Liver (tissue), 9 donors: ENCODE measurements around the gene TAF5L. TPM values are rescaled to one million over a fixed set of nuclear protein-coding genes. Genes with fewer than 3 reads are reported as not detected.

ENCODE experiments used
- DNase-seq: peaks from one replicate; pipeline ENCODE4 v3.0.0-alpha.2; 2017; ENCODE audit warnings: low spot score
- H3K27ac ChIP-seq, 2 donors: one replicate each; pipeline ENCODE4 v1.7.0; 2013; ENCODE audit warnings: inconsistent platforms in 2 of 2, low read length in 2 of 2, control low read depth in 1 of 2, low read depth in 1 of 2, mild to moderate bottlenecking in 1 of 2
- H3K27me3 ChIP-seq, 4 donors: one replicate each; pipeline versions ENCODE4 v1.6.1 to v1.7.0; 2013; ENCODE audit warnings: low read length in 3 of 4, inconsistent platforms in 1 of 4, mild to moderate bottlenecking in 1 of 4, moderate library complexity in 1 of 4; ENCODE audit not compliant: control insufficient read depth in 4 of 4, insufficient read depth in 4 of 4
- H3K36me3 ChIP-seq, 4 donors: one replicate each; pipeline versions ENCODE4 v1.6.1 to v1.7.0; 2013; ENCODE audit warnings: low read length in 3 of 4, mild to moderate bottlenecking in 3 of 4, low read depth in 1 of 4, moderate library complexity in 1 of 4; ENCODE audit not compliant: control insufficient read depth in 4 of 4, insufficient read depth in 3 of 4
- H3K4me1 ChIP-seq, 4 donors: one replicate each; pipeline versions ENCODE4 v1.6.1 to v1.7.0; 2013; ENCODE audit warnings: low read length in 3 of 4, mild to moderate bottlenecking in 3 of 4, moderate library complexity in 1 of 4; ENCODE audit not compliant: control insufficient read depth in 4 of 4, insufficient read depth in 4 of 4
- H3K4me3 ChIP-seq, 3 donors: one replicate each; pipeline versions ENCODE4 v1.6.1 to v1.7.0; 2013; ENCODE audit warnings: low read length in 3 of 3, control low read depth in 1 of 3, low read depth in 1 of 3, mild to moderate bottlenecking in 1 of 3
- H3K9ac ChIP-seq, 2 donors: one replicate each; pipeline ENCODE4 v1.7.0; 2013; ENCODE audit warnings: low read length in 2 of 2, mild to moderate bottlenecking in 2 of 2, moderate library complexity in 2 of 2, control low read depth in 1 of 2, low read depth in 1 of 2
- H3K9me3 ChIP-seq, 4 donors: one replicate each; pipeline versions ENCODE4 v1.6.1 to v1.7.0; 2013; ENCODE audit warnings: low read length in 3 of 4; ENCODE audit not compliant: control insufficient read depth in 4 of 4
- FOXA1 ChIP-seq: IDR thresholded peaks from 2 replicates; pipeline ENCODE4 v1.6.1; 2016; ENCODE audit warnings: antibody characterized with exemption
- GABPA ChIP-seq, 2 donors: IDR thresholded peaks in 1 of 2; conservative IDR thresholded peaks in 1 of 2; 2 replicates each; pipeline ENCODE4 v1.6.1; 2016; ENCODE audit warnings: antibody characterized with exemption in 2 of 2, mild to moderate bottlenecking in 1 of 2, moderate library complexity in 1 of 2
- HNF4G ChIP-seq: IDR thresholded peaks from 2 replicates; pipeline ENCODE4 v1.6.1; 2016; ENCODE audit warnings: antibody characterized with exemption
- JUND ChIP-seq, 2 donors: IDR thresholded peaks; 2 replicates each; pipeline ENCODE4 v1.6.1; 2016; ENCODE audit warnings: antibody characterized with exemption in 2 of 2
- RAD21 ChIP-seq, 2 donors: IDR thresholded peaks; 2 replicates each; pipeline ENCODE4 v1.6.1; 2016; ENCODE audit warnings: antibody characterized with exemption in 2 of 2, mild to moderate bottlenecking in 2 of 2
- REST ChIP-seq: IDR thresholded peaks from 2 replicates; pipeline ENCODE4 v1.6.1; 2016; ENCODE audit warnings: antibody characterized with exemption, mild to moderate bottlenecking
- RXRA ChIP-seq, 2 donors: IDR thresholded peaks; 2 replicates each; pipeline ENCODE4 v1.6.1; 2017 to 2018; ENCODE audit warnings: antibody characterized with exemption in 2 of 2, mild to moderate bottlenecking in 1 of 2
- SP1 ChIP-seq: IDR thresholded peaks from 2 replicates; pipeline ENCODE4 v1.6.1; 2018; ENCODE audit warnings: antibody characterized with exemption, mild to moderate bottlenecking
- WGBS: extraction: QIAGEN DNeasy Blood & Tissue Kit; methylation state at CpG from one replicate; pipeline ENCODE4 v1.1.7; 2013; 5-methylcytosine and 5-hydroxymethylcytosine counted together
- polyA plus RNA-seq, 2 donors: library from polyadenylated mRNA; stranded (reverse) in 1 of 2; unstranded in 1 of 2; fragments of 200-250 nt in 1 of 2; fragments of >200 nt in 1 of 2; fragmentation: Nextera tagmentation in 1 of 2; extraction: Ambion mirVana in 1 of 2; gene quantifications; one replicate each; pipeline versions ENCODE4 v1.2.1 to v1.2.3, GENCODE V29; 2013 to 2015
- total RNA-seq, 2 donors: library from RNA; depleted of rRNA; stranded (reverse); fragments of >200 nt; gene quantifications; one replicate each; pipeline ENCODE4 v1.2.3, GENCODE V29; 2014
- TF ChIP-seq, protein P1 (sequence below): IDR thresholded peaks from 2 replicates; pipeline ENCODE4 v1.6.1; 2016; ENCODE audit warnings: antibody characterized with exemption
- donor health status: healthy.
- donor health status: healthy.
- donor health status: healthy.
- donor health status: healthy.
- donor health status: healthy.

TAF5L gene
- total and polyA plus RNA-seq, 4 donors: 1.8 to 16.2 (median 10.4) TPM

DNA sequence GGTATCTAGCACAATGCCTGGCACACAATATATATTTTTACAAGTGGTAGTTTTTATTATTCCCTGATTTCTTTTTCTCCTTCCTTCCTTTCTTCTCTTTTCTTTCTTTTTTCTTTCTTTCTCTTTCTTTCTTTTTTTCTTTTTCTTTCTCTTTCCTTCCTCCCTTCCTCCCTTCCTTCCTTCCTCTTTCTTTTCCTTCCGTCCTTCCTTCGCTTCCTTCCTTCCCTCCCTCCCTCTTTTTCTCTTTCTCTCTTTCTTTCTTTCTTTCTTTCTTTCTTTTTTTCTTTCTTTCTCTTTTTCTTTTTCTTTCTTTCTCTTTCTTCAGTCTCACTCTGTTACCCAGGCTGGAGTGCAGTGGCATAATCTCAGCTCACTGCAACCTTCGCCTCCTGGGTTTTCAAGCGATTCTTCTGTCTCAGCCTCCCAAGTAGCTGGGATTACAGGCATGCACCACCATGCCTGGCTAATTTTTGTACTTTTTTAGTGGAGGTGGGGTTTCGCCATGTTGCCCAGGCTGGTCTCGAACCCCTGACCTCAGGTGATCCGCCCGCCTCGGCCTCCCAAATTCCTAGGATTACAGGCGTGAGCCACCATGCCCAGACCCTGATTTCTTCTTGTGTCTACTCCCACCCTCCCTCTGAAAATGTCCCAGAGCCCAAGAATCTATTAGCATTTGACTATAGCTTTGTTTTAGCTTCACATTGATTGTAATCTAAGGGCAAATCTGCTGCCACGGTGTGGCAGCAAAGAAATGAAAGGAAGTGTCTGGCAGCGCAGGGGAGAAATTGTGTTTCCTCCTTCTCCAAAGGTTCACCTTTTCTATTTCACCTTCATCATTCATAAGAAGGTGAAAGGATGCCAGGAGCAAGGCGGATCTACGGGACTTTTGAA is 47.5 kb downstream of the TAF5L start (continued):
- TF ChIP-seq, protein P1, sequence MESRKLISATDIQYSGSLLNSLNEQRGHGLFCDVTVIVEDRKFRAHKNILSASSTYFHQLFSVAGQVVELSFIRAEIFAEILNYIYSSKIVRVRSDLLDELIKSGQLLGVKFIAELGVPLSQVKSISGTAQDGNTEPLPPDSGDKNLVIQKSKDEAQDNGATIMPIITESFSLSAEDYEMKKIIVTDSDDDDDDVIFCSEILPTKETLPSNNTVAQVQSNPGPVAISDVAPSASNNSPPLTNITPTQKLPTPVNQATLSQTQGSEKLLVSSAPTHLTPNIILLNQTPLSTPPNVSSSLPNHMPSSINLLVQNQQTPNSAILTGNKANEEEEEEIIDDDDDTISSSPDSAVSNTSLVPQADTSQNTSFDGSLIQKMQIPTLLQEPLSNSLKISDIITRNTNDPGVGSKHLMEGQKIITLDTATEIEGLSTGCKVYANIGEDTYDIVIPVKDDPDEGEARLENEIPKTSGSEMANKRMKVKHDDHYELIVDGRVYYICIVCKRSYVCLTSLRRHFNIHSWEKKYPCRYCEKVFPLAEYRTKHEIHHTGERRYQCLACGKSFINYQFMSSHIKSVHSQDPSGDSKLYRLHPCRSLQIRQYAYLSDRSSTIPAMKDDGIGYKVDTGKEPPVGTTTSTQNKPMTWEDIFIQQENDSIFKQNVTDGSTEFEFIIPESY: no peak
- TF ChIP-seq GABPA (IDR thresholded peaks at IDR 0.05 in 1 of 2, conservative IDR thresholded peaks at IDR 0.05 in 1 of 2): no peak
- TF ChIP-seq JUND (IDR thresholded peaks at IDR 0.05): no peak
- no peak for TF ChIP-seq REST

- Histone ChIP-seq H3K9me3 (no peaks in the 10 kb centered on the region), H3K27me3 (no peaks in the 10 kb centered on the region), H3K36me3 (no peaks in the 10 kb centered on the region), H3K9ac (no peak overlapping the region), H3K27ac (no peak overlapping the region), H3K4me1 (peaks cover 0 to 3% (median under 1%) of the 10 kb centered on the region in 4 donors), H3K4me3 (no peak overlapping the region)
- 96% methylated on average over 6 of the region's 6 CpGs for WGBS
- DNase-seq: no peak
- TF ChIP-seq RXRA (IDR thresholded peaks at IDR 0.05) (no peak), SP1 (no peak), RAD21 (IDR thresholded peaks at IDR 0.05) (no peak), GABPA (IDR thresholded peaks at IDR 0.05 in 1 of 2, conservative IDR thresholded peaks at IDR 0.05 in 1 of 2) (no peak)
- TF ChIP-seq, protein P1: no peak
These were observed 51.1 kb downstream of the TAF5L start for GRCh38 chr1:229574679-229575442.

DNA sequence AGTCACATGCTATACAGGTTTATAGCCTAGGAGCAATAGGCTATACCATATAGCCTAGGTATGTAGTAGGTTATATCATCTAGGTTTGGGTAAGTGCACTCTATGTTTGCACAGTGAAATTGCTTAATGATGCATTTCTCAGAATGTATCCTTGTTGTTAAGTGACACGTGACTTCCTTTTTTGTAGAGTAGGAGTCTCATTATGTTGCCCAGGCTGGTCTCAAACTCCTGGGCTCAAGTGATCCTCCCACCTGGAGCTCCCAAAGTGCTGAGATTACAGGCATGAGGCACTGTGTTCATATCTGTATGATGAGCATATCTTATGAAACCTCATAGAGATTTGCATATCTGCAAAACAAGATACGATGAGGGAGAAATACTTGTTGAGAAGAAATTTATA is 53.6 kb downstream of the TAF5L start:
- no peak overlapping the region for H3K27ac ChIP-seq
- no peak for TF ChIP-seq RAD21 (IDR thresholded peaks at IDR 0.05)
- TF ChIP-seq FOXA1: no peak
- TF ChIP-seq, protein P1: no peak
- no peak for TF ChIP-seq REST
- no peak for TF ChIP-seq SP1
- no peak for TF ChIP-seq JUND (IDR thresholded peaks at IDR 0.05)
- no peak for TF ChIP-seq GABPA (IDR thresholded peaks at IDR 0.05 in 1 of 2, conservative IDR thresholded peaks at IDR 0.05 in 1 of 2)
- no peak for TF ChIP-seq HNF4G
- 75% methylated on average over 2 of the region's 2 CpGs for WGBS
- H3K27me3 ChIP-seq: no peaks in the 10 kb centered on the region
- no peak for DNase-seq
- H3K4me3 ChIP-seq: no peak overlapping the region
- H3K9ac ChIP-seq: no peak overlapping the region
- H3K4me1 ChIP-seq: peaks cover 0 to 1% (median 0%) of the 10 kb centered on the region in 4 donors
- no peaks in the 10 kb centered on the region for H3K9me3 ChIP-seq
- no peaks in the 10 kb centered on the region for H3K36me3 ChIP-seq
